Caco-2 (cell line): ENCODE measurements around the gene MACROD1. TPM values are rescaled to one million over a fixed set of nuclear protein-coding genes. Genes with fewer than 3 reads are reported as not detected.

Experiments
- BruUV-seq: library from RNA; stranded (reverse); fragments of 400-500 nt; replicated peaks from 2 replicates; lab custom pipeline; 2021; lab: Mats Ljungman, UMichigan
- CTCF ChIA-PET: fragments of 300-600 bp; sonication (Branson Sonifier 250); formaldehyde crosslinking; loops from one replicate; lab custom pipeline; 2022; ENCODE audit warnings: antibody characterized with exemption; lab: Charles Lee
- POLR2A ChIA-PET: fragments of 300-600 bp; sonication (Branson Sonifier 250); formaldehyde crosslinking; loops from one replicate; lab custom pipeline; 2022; ENCODE audit warnings: antibody characterized with exemption; lab: Charles Lee
- DNase-seq, 2 experiments: peaks; one replicate each; pipeline versions ENCODE4 v3.0.0 to v3.0.0-alpha.2; 2020 to 2022
- H3K27me3 ChIP-seq: replicated peaks from 2 replicates; pipeline ENCODE4 v1.6.0; 2011; ENCODE audit warnings: low read length; ENCODE audit not compliant: control insufficient read depth, insufficient read depth
- H3K36me3 ChIP-seq: 2 replicates; pipeline ENCODE4 v1.5.1; 2011; ENCODE audit warnings: low read length; ENCODE audit not compliant: control insufficient read depth, insufficient read depth
- H3K4me1 ChIP-seq: fragments of 250-450 bp; sonication (Bioruptor Pico); 2 replicates; pipeline ENCODE4 v1.5.1; 2020; ENCODE audit warnings: mild to moderate bottlenecking
- H3K4me3 ChIP-seq: 2 replicates; pipeline ENCODE4 v1.5.1; 2011; ENCODE audit warnings: low read depth, mild to moderate bottlenecking, control low read depth, low read length
- H3K9me3 ChIP-seq: fragments of 250-450 bp; sonication (Bioruptor Pico); 2 replicates; pipeline ENCODE4 v1.5.1; 2020; ENCODE audit warnings: mild to moderate bottlenecking, moderate library complexity
- H3K27ac Mint-ChIP-seq: one replicate; pipeline ENCODE4 v1.8.0; 2022; ENCODE audit warnings: mixed read lengths; ENCODE audit not compliant: unreplicated experiment
- H3K27me3 Mint-ChIP-seq: one replicate; pipeline ENCODE4 v1.8.0; 2022; ENCODE audit warnings: mixed read lengths; ENCODE audit not compliant: insufficient read depth, unreplicated experiment
- H3K36me3 Mint-ChIP-seq: one replicate; pipeline ENCODE4 v1.8.0; 2022; ENCODE audit warnings: mild to moderate bottlenecking, mixed read lengths; ENCODE audit not compliant: insufficient read depth, unreplicated experiment
- H3K4me1 Mint-ChIP-seq: one replicate; pipeline ENCODE4 v1.8.0; 2022; ENCODE audit warnings: low read depth, mixed read lengths; ENCODE audit not compliant: unreplicated experiment
- H3K4me3 Mint-ChIP-seq: one replicate; pipeline ENCODE4 v1.8.0; 2022; ENCODE audit warnings: mild to moderate bottlenecking, moderate library complexity, mixed read lengths; ENCODE audit not compliant: unreplicated experiment
- H3K9me3 Mint-ChIP-seq: one replicate; pipeline ENCODE4 v1.8.0; 2022; ENCODE audit warnings: mixed read lengths; ENCODE audit not compliant: unreplicated experiment
- CTCF ChIP-seq, 2 experiments: fragments of 200-600 bp in 1 of 2; IDR thresholded peaks; 1 replicate in 1 of 2; 2 replicates in 1 of 2; pipeline versions ENCODE4 v1.5.1 to v1.8.0; 2011 to 2022; ENCODE audit warnings: antibody characterized with exemption in 1 of 2, control low read depth in 1 of 2, inconsistent platforms in 1 of 2, low read depth in 1 of 2, low read length in 1 of 2, mild to moderate bottlenecking in 1 of 2, moderate library complexity in 1 of 2; ENCODE audit not compliant: insufficient read depth in 1 of 2, severe bottlenecking in 1 of 2, unreplicated experiment in 1 of 2
- intact Hi-C: fragments of 100-400 bp; cut with micrococcal nuclease; formaldehyde crosslinking; loops from one replicate; pipeline ENCODE4 v1.10.0; 2022; ENCODE audit not compliant: unreplicated experiment
- total RNA-seq: library from RNA; stranded (reverse); gene quantifications from 2 replicates; pipeline ENCODE4 v1.2.3, GENCODE V29; 2022

MACROD1 gene
- total RNA-seq, 1 experiment from 2014 or later = 29.6 TPM

DNA sequence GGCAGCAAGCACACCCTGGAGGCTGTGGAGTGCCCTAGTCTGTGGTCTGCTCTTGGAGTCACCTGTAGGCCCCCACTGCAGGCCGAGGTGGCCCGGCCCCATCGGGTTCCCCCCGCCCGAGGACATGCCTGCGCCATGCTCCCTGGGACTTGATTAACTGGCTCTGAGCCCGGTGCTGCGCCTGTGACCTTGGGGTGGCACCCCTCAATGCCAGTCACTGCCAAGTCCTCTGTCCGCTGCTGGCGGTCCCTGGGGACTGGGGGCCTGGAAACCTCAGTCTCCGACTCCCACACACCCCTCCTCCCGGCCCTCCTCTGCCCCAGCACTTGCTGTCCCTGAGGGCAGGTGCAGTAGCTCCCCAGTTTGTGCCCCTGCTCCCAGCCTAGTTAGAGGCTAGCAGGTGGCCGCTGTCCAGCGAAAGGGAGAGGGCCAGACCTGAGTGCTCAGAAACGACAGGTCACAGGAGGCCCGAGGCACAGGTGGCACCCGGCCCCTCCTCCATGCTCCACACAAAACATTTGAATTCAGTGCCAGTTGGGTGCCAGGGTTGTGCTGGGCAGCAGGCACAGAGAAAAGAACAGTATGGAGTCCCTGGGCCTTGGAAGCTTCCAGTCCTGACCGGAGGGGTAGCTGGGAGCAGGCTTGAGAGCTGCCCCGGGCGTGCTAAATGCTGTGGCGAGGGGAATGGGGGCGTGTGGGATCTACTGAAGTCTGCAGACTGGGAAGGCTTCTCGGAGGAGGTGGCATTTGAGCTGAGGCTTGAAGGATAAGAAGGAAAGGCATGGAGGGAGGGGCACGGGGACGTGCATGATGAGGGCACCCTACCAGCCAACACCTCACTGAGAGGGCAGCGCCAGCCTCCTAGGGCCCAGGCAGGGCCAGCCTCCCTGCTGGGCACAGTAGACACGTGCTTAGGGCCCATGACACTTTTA, 146.5 kb downstream of the MACROD1 start:
- no peak for DNase-seq
- Mint-ChIP-seq H3K36me3 (peaks cover 16% of the 10 kb centered on the region), H3K9me3 (no peaks in the 10 kb centered on the region), H3K4me3 (no peak overlapping the region), H3K27me3 (no peaks in the 10 kb centered on the region), H3K27ac (no peak overlapping the region), H3K4me1 (no peaks in the 10 kb centered on the region)
- H3K36me3 ChIP-seq = no peaks in the 10 kb centered on the region
- ChIA-PET POLR2A (no interaction called here), CTCF (no interaction called here)
- H3K4me1 ChIP-seq = no peaks in the 10 kb centered on the region
- no peak for TF ChIP-seq CTCF (IDR thresholded peaks at IDR 0.05; ENCODE audit: insufficient read depth in 1 of 2, low read depth in 1 of 2, low read length in 1 of 2, severe bottlenecking in 1 of 2, unreplicated experiment in 1 of 2)
- intact Hi-C loops = no loop called here
- H3K9me3 ChIP-seq = no peaks in the 10 kb centered on the region
- no peak overlapping the region for H3K4me3 ChIP-seq
- no TSS peak for BruUV-seq
- no peaks in the 10 kb centered on the region for H3K27me3 ChIP-seq

DNA sequence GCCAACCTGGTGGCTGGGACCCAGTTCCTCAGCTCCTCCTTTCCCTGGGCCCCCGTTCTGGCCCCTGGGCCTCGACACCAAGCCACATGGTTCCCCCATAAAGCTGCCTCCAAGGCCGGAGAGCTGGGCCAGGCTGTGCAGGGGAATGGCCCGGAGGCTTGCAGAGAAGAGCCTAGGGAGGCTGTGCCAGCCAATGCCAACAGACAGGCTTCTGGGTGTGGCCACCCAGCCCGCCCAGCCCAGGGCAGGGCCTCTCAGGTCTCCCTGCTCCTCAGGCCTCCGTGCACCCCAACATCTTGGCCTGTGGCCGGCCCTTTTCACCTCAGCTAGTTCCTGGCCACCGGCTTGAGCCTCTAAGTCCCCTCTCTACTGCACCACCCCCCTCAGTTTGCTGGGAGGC, 147.6 kb downstream of the MACROD1 start:
- no peak overlapping the region for H3K27ac Mint-ChIP-seq
- Histone ChIP-seq H3K36me3 (no peaks in the 10 kb centered on the region), H3K4me3 (no peak overlapping the region)

GRCh38 chr11:64017945-64018224, 148.0 kb downstream of the MACROD1 start:
- Mint-ChIP-seq H3K9me3 (no peaks in the 10 kb centered on the region), H3K4me1 (no peaks in the 10 kb centered on the region), H3K4me3 (no peak overlapping the region), H3K36me3 (peaks cover 7% of the 10 kb centered on the region), H3K27me3 (no peaks in the 10 kb centered on the region), H3K27ac (no peak overlapping the region)
- Histone ChIP-seq H3K4me3 (no peak overlapping the region), H3K9me3 (no peaks in the 10 kb centered on the region), H3K27me3 (no peaks in the 10 kb centered on the region), H3K4me1 (no peaks in the 10 kb centered on the region), H3K36me3 (no peaks in the 10 kb centered on the region)
- ChIA-PET POLR2A (no interaction called here), CTCF (no interaction called here)
- BruUV-seq = no TSS peak
- DNase-seq = no peak
- intact Hi-C loops = no loop called here
- TF ChIP-seq CTCF (IDR thresholded peaks at IDR 0.05; ENCODE audit: insufficient read depth in 1 of 2, low read depth in 1 of 2, low read length in 1 of 2, severe bottlenecking in 1 of 2, unreplicated experiment in 1 of 2) = no peak

More for the DNA sequence above, 147.6 kb downstream of the MACROD1 start:
- CTCF ChIA-PET = no interaction called here
- Histone ChIP-seq H3K27me3 (no peaks in the 10 kb centered on the region), H3K4me1 (no peaks in the 10 kb centered on the region), H3K9me3 (no peaks in the 10 kb centered on the region)
- intact Hi-C loops = no loop called here
- Mint-ChIP-seq H3K27me3 (no peaks in the 10 kb centered on the region), H3K9me3 (no peaks in the 10 kb centered on the region), H3K4me3 (no peak overlapping the region), H3K36me3 (peaks cover 7% of the 10 kb centered on the region), H3K4me1 (no peaks in the 10 kb centered on the region)
- no peak for TF ChIP-seq CTCF (IDR thresholded peaks at IDR 0.05; ENCODE audit: insufficient read depth in 1 of 2, low read depth in 1 of 2, low read length in 1 of 2, severe bottlenecking in 1 of 2, unreplicated experiment in 1 of 2)
- no TSS peak for BruUV-seq
- POLR2A ChIA-PET = no interaction called here
- no peak for DNase-seq
